Activated CD4-positive, alpha-beta T cell treated with anti-CD3 and anti-CD28 coated beads, Interleukin-2, Interleukin-6, amounts not matched to agents 100 ng/mL and 50 ng/mL, durations not matched to agents 16 hours and 8 hours (primary cell): Measurements from ENCODE around the gene ADAMTS4.
"Not testable (repeated sequence)": the region's sequence is repeated elsewhere in the genome, so short reads cannot be mapped to it uniquely, and the experiment has no call there.

ENCODE experiments used
- DNase-seq: peaks from one replicate; pipeline ENCODE4 v3.0.0-alpha.2; 2020

Gene ADAMTS4

GRCh38 chr1:161198897-161199431 lies at the start of gene ADAMTS4:
Gene ADAMTS4 (minus strand): TSS chr1:161199054. CDS start chr1:161198627, 427 bp downstream.
- DNase-seq = no peak

DNA sequence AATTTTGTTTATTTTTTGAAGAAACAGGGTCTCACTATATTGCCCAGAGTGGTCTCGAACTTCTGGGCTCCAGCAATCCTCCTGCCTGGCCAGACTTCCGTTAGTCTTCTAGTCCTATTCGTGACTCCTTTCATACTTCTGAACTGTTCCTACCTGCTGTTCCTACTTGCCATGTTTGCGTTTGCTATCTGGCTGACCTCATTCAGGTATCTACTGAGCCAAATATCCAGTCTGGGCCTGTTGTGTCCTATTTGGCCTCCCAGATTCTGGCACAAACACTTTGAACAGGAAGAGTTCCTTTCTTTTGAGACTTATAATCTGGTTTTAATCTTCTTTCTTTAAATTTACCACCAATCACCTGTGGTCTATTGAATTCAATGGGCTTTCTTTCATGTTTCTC lies 46.0 kb upstream of the ADAMTS4 start:
- no peak for DNase-seq

DNA sequence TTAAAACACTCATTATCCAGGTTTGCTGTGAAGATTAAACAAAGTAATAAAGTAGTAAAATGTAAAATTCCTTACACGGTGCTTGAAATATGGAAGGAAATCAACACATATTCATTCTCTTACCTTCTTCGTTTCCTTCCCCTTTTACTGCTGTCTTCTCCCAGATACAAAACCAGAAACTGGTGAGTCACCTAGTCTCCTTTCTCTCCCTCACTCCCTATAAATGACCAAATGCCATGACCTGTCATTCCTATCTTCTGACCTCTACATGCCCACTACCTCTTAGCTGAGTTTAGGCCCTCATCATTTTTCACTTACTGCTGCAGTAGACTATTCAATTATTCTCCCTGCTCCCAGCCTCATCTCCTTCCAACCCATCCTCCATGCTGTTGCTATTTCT lies 43.5 kb upstream of the ADAMTS4 start:
- DNase-seq = no peak

DNA sequence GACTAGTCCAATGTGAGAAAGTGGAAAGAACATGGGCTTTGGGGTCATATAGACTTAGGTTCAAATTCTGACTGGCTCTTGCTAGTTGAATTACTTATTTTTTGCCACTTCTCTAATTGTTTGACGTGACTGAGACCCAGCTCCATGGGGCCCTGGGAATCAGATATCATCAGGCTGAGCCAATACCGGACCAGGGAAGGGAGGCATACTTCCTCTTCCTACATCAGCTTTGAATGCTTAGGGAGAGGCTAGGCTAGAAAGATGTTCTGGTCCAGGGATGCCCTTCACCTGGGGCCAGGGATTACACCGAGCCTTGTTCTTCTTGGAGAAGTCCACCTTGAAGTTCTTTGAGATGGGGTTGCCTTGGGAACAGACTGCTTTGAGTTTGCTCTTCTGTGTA lies 42.8 kb upstream of the ADAMTS4 start:
- DNase-seq = no peak

- no peak for DNase-seq
Measured at GRCh38 chr1:161238039-161238473, 39.2 kb upstream of the ADAMTS4 start, which contains the start of gene NR1I3. Gene NR1I3 (minus strand): TSS chr1:161238203. CDS start chr1:161236565, 1,638 bp downstream.

DNA sequence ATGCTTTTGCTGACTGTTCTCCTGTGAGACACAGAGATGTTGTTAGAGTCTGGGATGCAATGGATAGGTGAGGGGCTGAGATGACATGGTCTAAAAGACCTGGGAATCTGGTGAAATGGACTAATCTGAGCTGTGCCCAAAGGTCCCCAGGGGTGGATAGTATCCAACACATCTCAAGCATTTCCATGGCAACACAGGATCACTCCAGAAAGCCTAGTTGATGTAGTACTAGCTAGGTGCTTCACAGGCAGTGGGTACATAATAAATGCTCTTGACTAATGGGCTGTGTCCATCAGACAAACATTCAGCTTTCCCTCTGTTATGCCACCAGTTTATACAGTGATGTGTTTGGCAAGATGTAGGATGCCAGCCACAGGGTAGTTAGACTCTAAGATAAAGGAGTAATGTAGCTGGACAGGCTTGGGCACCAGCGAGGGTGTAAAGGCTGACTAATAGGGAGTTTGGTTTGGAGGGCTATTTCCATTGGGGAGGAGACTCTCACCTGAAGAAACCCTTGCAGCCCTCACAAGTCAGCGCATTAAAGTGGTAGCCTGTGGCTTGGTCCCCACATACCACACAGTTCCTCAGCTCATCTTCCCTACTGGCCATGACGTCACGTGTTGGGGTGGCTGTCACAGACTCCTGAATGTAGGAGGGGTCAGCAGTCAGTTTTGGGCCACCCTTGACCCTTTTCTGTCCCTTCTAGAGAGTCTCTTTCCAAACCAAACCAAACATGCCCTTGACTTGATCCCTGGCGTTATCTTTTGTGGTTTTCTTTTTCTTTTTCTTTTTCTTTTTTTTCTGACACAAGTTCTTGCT lies 37.3 kb upstream of the ADAMTS4 start:
- no peak for DNase-seq

DNA sequence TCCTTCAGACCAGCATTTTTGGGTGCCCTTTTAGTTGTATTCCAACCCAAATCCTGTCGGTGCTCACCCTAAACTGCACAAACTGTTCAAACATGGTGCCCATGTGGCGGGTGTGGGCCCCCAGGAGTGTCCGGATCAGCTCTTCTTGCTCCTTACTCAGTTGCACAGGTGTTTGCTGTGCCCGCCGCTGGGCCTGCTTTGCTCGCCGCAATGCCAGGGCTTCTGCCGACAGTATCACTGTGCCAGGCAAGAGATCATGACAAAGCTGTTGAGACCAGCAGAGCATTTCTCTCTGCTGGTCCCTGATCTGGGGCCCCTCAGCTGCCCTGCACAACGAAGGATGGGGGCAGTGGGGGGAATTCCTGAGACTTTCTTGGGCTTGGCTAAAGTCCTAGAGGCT lies 34.2 kb upstream of the ADAMTS4 start:
- no peak for DNase-seq

DNA sequence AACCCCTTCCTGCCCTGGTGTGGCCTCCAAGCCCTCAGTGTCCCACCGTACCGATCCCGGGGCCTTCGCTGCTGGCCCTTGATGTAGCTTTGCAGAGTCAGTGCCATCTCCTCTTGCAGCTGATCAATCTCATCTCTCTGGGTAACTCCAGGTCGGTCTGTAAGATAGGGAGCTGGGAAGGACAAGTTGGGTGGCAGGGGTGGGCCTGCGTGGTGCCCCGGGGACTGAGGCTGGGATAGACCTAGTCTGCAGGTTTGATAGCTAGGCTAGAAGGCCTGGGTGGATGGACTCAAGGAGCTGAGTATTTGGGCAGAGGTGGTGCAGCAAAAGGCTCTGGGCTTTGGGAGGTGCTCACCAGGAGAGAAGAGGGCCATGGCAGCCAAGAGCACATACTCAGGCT lies 31.9 kb upstream of the ADAMTS4 start:
- DNase-seq = no peak

GRCh38 chr1:161229896-161230295 lies 31.0 kb upstream of the ADAMTS4 start:
- no peak for DNase-seq

GRCh38 chr1:161228032-161228431 lies 29.2 kb upstream of the ADAMTS4 start:
- no peak for DNase-seq

- peak; percentile 91 for DNase-seq
Measured at GRCh38 chr1:161227196-161227871, 28.5 kb upstream of the ADAMTS4 start.

GRCh38 chr1:161226759-161227158 lies 27.9 kb upstream of the ADAMTS4 start:
- DNase-seq = no peak

DNA sequence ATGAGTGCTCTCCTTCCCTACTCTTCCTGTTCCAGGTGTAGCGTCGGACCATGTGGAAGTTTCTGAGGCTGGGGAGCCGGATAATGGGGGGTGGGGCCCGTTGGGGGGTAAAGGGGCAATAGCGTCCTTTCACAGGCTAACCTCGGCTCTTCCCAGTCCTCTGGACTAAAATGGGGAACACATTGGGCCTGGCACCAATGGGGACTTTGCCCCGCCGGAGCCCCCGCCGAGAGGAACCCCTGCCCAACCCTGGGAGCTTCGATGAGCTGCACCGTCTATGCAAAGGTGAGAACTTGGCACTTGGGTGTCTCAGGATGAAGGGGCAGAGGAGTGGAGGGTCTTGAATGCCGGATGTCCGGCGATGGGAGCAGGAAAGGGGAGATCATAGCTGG lies 27.5 kb upstream of the ADAMTS4 start:
- DNase-seq = peak; percentile 23

GRCh38 chr1:161225534-161226319 lies 26.9 kb upstream of the ADAMTS4 start, which contains the start of gene TOMM40L:
Gene TOMM40L (plus strand): TSS chr1:161226060. CDS start chr1:161226490, 430 bp downstream.
- peak; percentile 95 for DNase-seq

GRCh38 chr1:161225178-161225533 lies 26.3 kb upstream of the ADAMTS4 start:
- no peak for DNase-seq

GRCh38 chr1:161224695-161225087 lies 25.8 kb upstream of the ADAMTS4 start:
- not testable (repeated sequence) for DNase-seq

GRCh38 chr1:161223805-161224694 lies 25.2 kb upstream of the ADAMTS4 start:
- no peak for DNase-seq

DNA sequence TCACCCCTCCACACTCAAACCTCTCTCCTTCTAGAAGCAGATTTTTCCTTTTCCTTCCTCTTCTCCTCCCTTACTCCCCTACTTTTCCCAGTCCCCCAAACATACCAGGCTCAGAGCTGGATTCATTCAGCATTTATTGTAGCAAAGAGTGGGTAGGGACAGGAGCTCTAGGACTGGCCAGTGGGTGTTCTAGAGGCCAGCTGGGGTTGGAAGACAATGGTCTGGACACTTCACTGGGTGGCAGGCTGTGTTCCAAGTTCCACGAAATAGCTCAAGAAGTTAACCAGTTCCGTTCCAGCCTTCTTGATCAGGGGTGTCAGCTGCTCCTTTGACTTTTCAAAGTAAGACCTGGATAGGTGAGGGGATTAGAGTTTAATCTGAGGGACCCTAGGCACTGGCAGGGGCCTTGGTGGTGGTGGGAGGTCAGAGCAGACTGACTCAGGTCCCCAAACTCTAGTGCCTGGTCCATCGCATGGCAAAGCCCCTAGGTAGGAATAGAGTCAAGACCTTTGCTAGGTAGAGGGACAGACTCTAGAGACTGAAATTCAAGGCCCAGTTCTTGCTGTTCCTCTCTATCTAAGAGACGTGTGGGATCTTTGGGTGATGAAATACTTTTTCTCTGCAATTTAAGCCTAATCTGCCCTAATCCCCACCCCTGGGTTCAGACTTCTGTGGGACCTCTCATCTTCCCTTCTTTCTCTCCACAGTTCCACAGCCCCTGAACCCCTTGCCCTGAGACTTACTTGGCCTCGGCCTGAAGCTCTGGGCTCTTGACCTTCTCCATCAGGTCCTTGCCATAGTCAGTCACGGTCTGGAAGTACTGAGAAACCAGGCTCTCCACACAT lies 23.5 kb upstream of the ADAMTS4 start:
- no peak for DNase-seq

- no peak for DNase-seq
Measured at GRCh38 chr1:161220002-161220401, 21.1 kb upstream of the ADAMTS4 start.

- no peak for DNase-seq
Measured at GRCh38 chr1:161219078-161219892, 20.4 kb upstream of the ADAMTS4 start.
